Mesenchymal stem cell (in vitro differentiated cells and primary cell): Measurements from ENCODE around the gene HOXB4.
A peak's percentile ranks its signal among the peaks of the same experiment; 100 is the strongest.

Experiments
- DNase-seq: peaks from one replicate; pipeline ENCODE4 v3.0.0-alpha.2; 2013
- H2AFZ ChIP-seq: one replicate; pipeline ENCODE4 v1.6.1; 2013; ENCODE audit warnings: low read depth, mild to moderate bottlenecking, control low read depth, inconsistent platforms, low read length, moderate library complexity
- H2AK5ac ChIP-seq: 2 replicates; pipeline ENCODE4 v1.6.1; 2013; ENCODE audit warnings: low read length, moderate library complexity, mild to moderate bottlenecking, inconsistent platforms; ENCODE audit not compliant: severe bottlenecking
- H2BK120ac ChIP-seq: one replicate; pipeline ENCODE4 v1.6.1; 2013; ENCODE audit warnings: low read depth, mild to moderate bottlenecking, inconsistent platforms, low read length, moderate library complexity
- H2BK12ac ChIP-seq, 2 experiments: one replicate each; pipeline ENCODE4 v1.6.1; 2013; ENCODE audit warnings: inconsistent platforms in 2 of 2, low read length in 2 of 2, mild to moderate bottlenecking in 2 of 2, moderate library complexity in 2 of 2, control low read depth in 1 of 2
- H2BK15ac ChIP-seq: one replicate; pipeline ENCODE4 v1.6.1; 2013; ENCODE audit warnings: mild to moderate bottlenecking, low read depth, inconsistent platforms; ENCODE audit not compliant: poor library complexity, severe bottlenecking
- H2BK5ac ChIP-seq: 2 replicates; pipeline ENCODE4 v1.6.1; 2013; ENCODE audit warnings: low read depth, mild to moderate bottlenecking, low read length, control low read depth, inconsistent platforms; ENCODE audit not compliant: poor library complexity, severe bottlenecking
- H3K14ac ChIP-seq, 2 experiments: one replicate each; pipeline ENCODE4 v1.6.1; 2013; ENCODE audit warnings: inconsistent platforms in 2 of 2, low read length in 2 of 2, control low read depth in 1 of 2, mild to moderate bottlenecking in 1 of 2, moderate library complexity in 1 of 2
- H3K18ac ChIP-seq, 2 experiments: one replicate each; pipeline ENCODE4 v1.6.1; 2013; ENCODE audit warnings: inconsistent platforms in 2 of 2, low read length in 2 of 2, control low read depth in 1 of 2, low read depth in 1 of 2, mild to moderate bottlenecking in 1 of 2
- H3K23ac ChIP-seq, 2 experiments: one replicate each; pipeline ENCODE4 v1.6.1; 2013; ENCODE audit warnings: inconsistent platforms in 2 of 2, low read length in 2 of 2, mild to moderate bottlenecking in 2 of 2, moderate library complexity in 2 of 2, control low read depth in 1 of 2
- H3K27ac ChIP-seq: 2 replicates; pipeline ENCODE4 v1.5.1; 2013; ENCODE audit warnings: mild to moderate bottlenecking, moderate library complexity, low read length, control low read depth, inconsistent platforms; ENCODE audit not compliant: poor library complexity, severe bottlenecking
- H3K27me3 ChIP-seq, 2 experiments: 2 replicates each; pipeline versions ENCODE4 v1.6.1 to v1.7.0; 2013; ENCODE audit warnings: low read length in 2 of 2, mild to moderate bottlenecking in 2 of 2, moderate library complexity in 2 of 2, control low read depth in 1 of 2, inconsistent platforms in 1 of 2; ENCODE audit not compliant: control insufficient read depth in 1 of 2, insufficient read depth in 1 of 2
- H3K36me3 ChIP-seq, 2 experiments: 2 replicates each; pipeline versions ENCODE4 v1.6.1 to v1.7.0; 2013; ENCODE audit warnings: low read length in 2 of 2, control low read depth in 1 of 2, inconsistent platforms in 1 of 2, low read depth in 1 of 2, mild to moderate bottlenecking in 1 of 2; ENCODE audit not compliant: insufficient read depth in 2 of 2, control insufficient read depth in 1 of 2
- H3K4ac ChIP-seq, 2 experiments: one replicate each; pipeline ENCODE4 v1.6.1; 2013; ENCODE audit warnings: inconsistent platforms in 2 of 2, low read length in 2 of 2, mild to moderate bottlenecking in 2 of 2, moderate library complexity in 2 of 2, control low read depth in 1 of 2, low read depth in 1 of 2
- H3K4me1 ChIP-seq: 2 replicates; pipeline ENCODE4 v1.6.1; 2013; ENCODE audit warnings: low read depth, low read length, control low read depth; ENCODE audit not compliant: control insufficient read depth, insufficient read depth
- H3K4me2 ChIP-seq: 2 replicates; pipeline ENCODE4 v1.6.1; 2013; ENCODE audit warnings: low read length, mild to moderate bottlenecking, inconsistent platforms; ENCODE audit not compliant: poor library complexity, severe bottlenecking
- H3K4me3 ChIP-seq, 2 experiments: 2 replicates each; pipeline versions ENCODE4 v1.5.1 to v1.7.0; 2013; ENCODE audit warnings: low read length in 2 of 2, mild to moderate bottlenecking in 2 of 2, control low read depth in 1 of 2, low read depth in 1 of 2; ENCODE audit not compliant: insufficient read depth in 1 of 2
- H3K79me1 ChIP-seq: replicated peaks from 2 replicates; pipeline ENCODE4 v1.6.1; 2013; ENCODE audit warnings: mild to moderate bottlenecking, control low read depth, low read length, inconsistent platforms; ENCODE audit not compliant: poor library complexity, severe bottlenecking
- H3K9ac ChIP-seq: 2 replicates; pipeline ENCODE4 v1.7.0; 2013; ENCODE audit warnings: mild to moderate bottlenecking, low read length, moderate library complexity
- H3K9me3 ChIP-seq: 2 replicates; pipeline ENCODE4 v1.7.0; 2013; ENCODE audit warnings: mild to moderate bottlenecking, low read length; ENCODE audit not compliant: control insufficient read depth
- H4K8ac ChIP-seq: one replicate; pipeline ENCODE4 v1.6.1; 2013; ENCODE audit warnings: inconsistent platforms, mild to moderate bottlenecking, low read length, moderate library complexity
- H4K91ac ChIP-seq: one replicate; pipeline ENCODE4 v1.6.1; 2013; ENCODE audit warnings: mild to moderate bottlenecking, low read length, inconsistent platforms
- WGBS: methylation state at CpG from one replicate; pipeline ENCODE4 v1.1.7; 2013; ENCODE audit warnings: mixed read lengths; 5-methylcytosine and 5-hydroxymethylcytosine counted together

Gene HOXB4

GRCh38 chr17:48623583-48623982 is 45.4 kb upstream of the HOXB4 start:
- DNase-seq = peak; percentile 85
- no peak overlapping the region for H2BK120ac ChIP-seq

GRCh38 chr17:48622857-48623256 is 44.7 kb upstream of the HOXB4 start:
- peaks cover 2% of the 10 kb centered on the region for H3K9me3 ChIP-seq
- H2BK5ac ChIP-seq = no peak overlapping the region
- H4K91ac ChIP-seq = no peak overlapping the region
- H2BK12ac ChIP-seq = peak overlapping the region in 1 of 2 experiments; percentile 93
- H3K79me1 ChIP-seq = no peaks in the 10 kb centered on the region
- H2BK120ac ChIP-seq = no peak overlapping the region
- H3K9ac ChIP-seq = no peak overlapping the region
- H3K27me3 ChIP-seq = peaks cover 93 to 94% of the 10 kb centered on the region in 2 experiments
- peak overlapping the region in 1 of 2 experiments; percentile 91 for H3K23ac ChIP-seq
- no peak overlapping the region for H2AFZ ChIP-seq
- no peak overlapping the region for H3K4me2 ChIP-seq
- H3K4me1 ChIP-seq = peaks cover 30% of the 10 kb centered on the region
- no peak overlapping the region for H2AK5ac ChIP-seq
- H3K4ac ChIP-seq = peak overlapping the region in 1 of 2 experiments; percentile 87
- peak overlapping the region; percentile 67 to 80 for H3K18ac ChIP-seq
- H3K14ac ChIP-seq = peak overlapping the region in 1 of 2 experiments; percentile 87
- H3K27ac ChIP-seq = no peak overlapping the region
- H3K4me3 ChIP-seq = no peak overlapping the region
- H4K8ac ChIP-seq = peak overlapping the region; percentile 8
- no peak overlapping the region for H2BK15ac ChIP-seq
- DNase-seq = peak; percentile 62
- no peaks in the 10 kb centered on the region for H3K36me3 ChIP-seq
- WGBS = 18% methylated on average over 11 of the region's 11 CpGs

More at GRCh38 chr17:48623583-48623982, 45.4 kb upstream of the HOXB4 start:
- no peak overlapping the region for H2BK5ac ChIP-seq
- peaks cover 94 to 97% of the 10 kb centered on the region in 2 experiments for H3K27me3 ChIP-seq
- peak overlapping the region in 1 of 2 experiments; percentile 80 for H3K18ac ChIP-seq
- no peaks in the 10 kb centered on the region for H3K36me3 ChIP-seq
- H3K4me2 ChIP-seq = no peak overlapping the region
- H3K23ac ChIP-seq = peak overlapping the region in 1 of 2 experiments; percentile 91
- peaks cover 29% of the 10 kb centered on the region for H3K4me1 ChIP-seq
- H2AFZ ChIP-seq = no peak overlapping the region
- no peaks in the 10 kb centered on the region for H3K79me1 ChIP-seq
- H4K91ac ChIP-seq = no peak overlapping the region
- peaks cover 3% of the 10 kb centered on the region for H3K9me3 ChIP-seq
- H3K4me3 ChIP-seq = no peak overlapping the region
- H4K8ac ChIP-seq = no peak overlapping the region
- no peak overlapping the region for H3K9ac ChIP-seq
- peak overlapping the region in 1 of 2 experiments; percentile 87 for H3K4ac ChIP-seq
- WGBS = 2% methylated on average over 3 of the region's 4 CpGs
- peak overlapping the region in 1 of 2 experiments; percentile 87 for H3K14ac ChIP-seq
- no peak overlapping the region for H3K27ac ChIP-seq
- peak overlapping the region in 1 of 2 experiments; percentile 93 for H2BK12ac ChIP-seq
- no peak overlapping the region for H2BK15ac ChIP-seq
- H2AK5ac ChIP-seq = no peak overlapping the region

GRCh38 chr17:48621410-48622392 is 43.6 kb upstream of the HOXB4 start:
- Histone ChIP-seq H4K91ac (peak overlapping the region; percentile 62), H3K9ac (no peak overlapping the region), H3K4me1 (peaks cover 34% of the 10 kb centered on the region), H2BK12ac (peak overlapping the region; percentile 31 to 84), H4K8ac (peak overlapping the region; percentile 35), H3K79me1 (no peaks in the 10 kb centered on the region), H3K23ac (peak overlapping the region in 1 of 2 experiments; percentile 34), H3K4ac (peak overlapping the region; percentile 32 to 93), H3K27ac (no peak overlapping the region), H2AK5ac (no peak overlapping the region), H2BK15ac (peak overlapping the region; percentile 68), H3K27me3 (peaks cover 93 to 94% of the 10 kb centered on the region in 2 experiments), H2BK120ac (no peak overlapping the region), H2BK5ac (no peak overlapping the region), H3K9me3 (no peaks in the 10 kb centered on the region), H2AFZ (no peak overlapping the region), H3K4me3 (no peak overlapping the region), H3K4me2 (no peak overlapping the region), H3K18ac (peak overlapping the region; percentile 92), H3K14ac (peak overlapping the region in 1 of 2 experiments; percentile 87), H3K36me3 (no peaks in the 10 kb centered on the region)
- WGBS = 7% methylated on average over 40 of the region's 41 CpGs
- DNase-seq = peak; percentile 67
